Measurements from ENCODE around the gene ZNF518A.

ZNF518A gene

DNA sequence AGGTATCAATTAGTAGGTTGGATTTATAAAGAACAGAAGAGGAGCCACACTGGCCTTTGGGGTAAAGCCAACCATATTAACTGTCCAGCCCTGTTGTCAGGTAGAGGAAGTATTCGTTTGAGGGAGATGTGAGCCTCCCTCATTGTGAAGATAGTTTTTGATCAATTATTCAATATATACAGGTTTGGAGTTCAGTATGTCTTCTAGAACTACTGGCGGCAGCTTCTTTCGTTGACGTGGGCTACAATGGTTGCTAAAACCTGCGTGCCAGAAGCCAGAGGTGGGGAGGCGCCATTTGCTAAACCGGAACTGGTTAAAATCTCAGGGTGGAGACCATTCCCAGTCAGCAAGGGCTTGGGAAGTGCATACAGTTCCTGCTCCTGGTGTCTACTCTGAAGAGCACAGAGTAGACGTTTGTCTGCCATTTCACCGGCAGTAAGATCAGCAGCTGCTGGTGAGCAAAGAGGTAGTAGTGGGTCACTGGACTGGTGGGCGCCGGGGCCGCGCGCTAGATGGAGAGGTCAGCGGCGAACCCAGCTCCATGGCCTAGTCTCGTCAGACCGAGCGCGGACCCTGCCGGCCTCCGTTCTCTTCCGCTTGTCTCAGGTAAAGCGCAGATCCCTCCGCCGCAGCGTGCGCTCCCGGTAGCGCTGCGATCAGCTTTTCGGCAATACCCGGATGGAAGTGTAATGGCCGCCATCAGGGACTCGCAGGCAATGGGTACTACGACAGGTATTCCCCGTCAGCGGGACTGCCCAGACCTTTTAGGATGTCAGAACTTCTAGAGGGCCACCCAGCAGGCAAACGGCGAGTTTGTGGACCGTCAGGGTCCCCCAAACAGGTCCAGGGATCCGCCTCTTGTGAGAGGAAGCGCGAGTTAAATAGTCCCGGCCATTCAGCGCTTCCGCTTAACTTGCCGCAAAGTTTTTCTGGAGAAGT is at the start of gene ZNF518A:
TSS of gene ZNF518A (plus strand) at position 911 of the 939 bp plus-strand sequence. CDS start 26,026 bp downstream, outside the sequence.
- DNase-seq = peak; percentile 86

DNA sequence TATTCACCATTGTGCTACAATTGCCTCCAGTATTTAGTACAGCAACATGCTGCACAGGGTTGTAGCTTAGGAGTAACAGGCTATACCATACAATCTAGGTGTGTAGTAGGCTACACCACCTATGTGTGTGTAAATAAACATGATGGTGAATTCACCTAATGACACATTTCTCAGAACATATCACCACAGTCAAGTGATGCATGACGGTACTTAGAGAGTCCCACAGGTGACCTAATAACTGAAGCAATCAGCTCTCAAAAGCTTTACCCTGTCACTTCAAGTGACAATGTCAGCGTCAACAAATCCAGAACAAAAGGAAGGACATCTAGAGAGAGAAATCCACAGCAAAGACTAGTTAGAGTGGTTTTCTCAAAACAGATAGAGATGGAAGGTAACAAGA is 47.9 kb upstream of the ZNF518A start:
- DNase-seq = no peak

- DNase-seq = no peak
Measured at GRCh38 chr10:96082748-96083147, 47.3 kb upstream of the ZNF518A start.

GRCh38 chr10:96089116-96089515 is 41.0 kb upstream of the ZNF518A start:
- no peak for DNase-seq

DNA sequence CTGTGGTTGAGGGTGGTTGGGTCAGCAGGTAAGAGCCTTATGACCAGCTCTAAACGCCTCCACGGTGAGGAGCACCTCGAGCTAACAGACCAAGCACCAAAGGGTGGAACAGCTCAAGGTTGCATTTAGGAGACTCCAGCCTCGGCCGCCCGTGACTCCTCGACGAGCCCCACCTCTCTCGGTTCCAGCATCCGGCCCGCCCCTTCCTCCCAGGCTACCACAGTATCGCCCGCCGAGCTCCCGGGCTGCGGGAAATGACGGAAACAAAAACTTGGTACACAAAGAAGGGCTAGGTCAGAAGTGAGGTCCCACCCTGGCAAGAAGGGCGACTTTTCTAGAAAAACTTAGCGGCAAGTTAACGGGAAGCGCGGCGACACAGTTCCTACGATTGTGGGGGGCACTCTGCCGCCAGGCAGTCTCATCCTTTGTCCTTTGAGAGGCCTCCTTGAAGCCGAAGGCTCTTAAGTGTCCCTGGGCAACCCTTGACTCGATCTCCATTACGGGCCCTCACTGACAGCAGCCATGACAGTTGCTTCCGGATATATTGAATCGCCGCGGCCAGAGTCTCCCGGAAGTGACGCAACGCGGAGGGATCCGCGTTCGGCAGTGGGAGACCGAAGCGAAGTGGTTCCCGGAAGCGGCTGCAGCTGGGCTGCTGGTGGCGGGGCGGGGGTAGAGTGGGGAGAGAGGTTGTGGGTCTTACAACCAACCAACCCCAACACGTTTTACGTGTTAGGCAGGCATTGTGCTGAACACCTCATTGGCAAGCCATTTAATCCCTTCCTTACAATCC is 40.2 kb upstream of the ZNF518A start:
- DNase-seq = peak; percentile 88

- DNase-seq = no peak
Measured at GRCh38 chr10:96090463-96090800, 39.7 kb upstream of the ZNF518A start.

DNA sequence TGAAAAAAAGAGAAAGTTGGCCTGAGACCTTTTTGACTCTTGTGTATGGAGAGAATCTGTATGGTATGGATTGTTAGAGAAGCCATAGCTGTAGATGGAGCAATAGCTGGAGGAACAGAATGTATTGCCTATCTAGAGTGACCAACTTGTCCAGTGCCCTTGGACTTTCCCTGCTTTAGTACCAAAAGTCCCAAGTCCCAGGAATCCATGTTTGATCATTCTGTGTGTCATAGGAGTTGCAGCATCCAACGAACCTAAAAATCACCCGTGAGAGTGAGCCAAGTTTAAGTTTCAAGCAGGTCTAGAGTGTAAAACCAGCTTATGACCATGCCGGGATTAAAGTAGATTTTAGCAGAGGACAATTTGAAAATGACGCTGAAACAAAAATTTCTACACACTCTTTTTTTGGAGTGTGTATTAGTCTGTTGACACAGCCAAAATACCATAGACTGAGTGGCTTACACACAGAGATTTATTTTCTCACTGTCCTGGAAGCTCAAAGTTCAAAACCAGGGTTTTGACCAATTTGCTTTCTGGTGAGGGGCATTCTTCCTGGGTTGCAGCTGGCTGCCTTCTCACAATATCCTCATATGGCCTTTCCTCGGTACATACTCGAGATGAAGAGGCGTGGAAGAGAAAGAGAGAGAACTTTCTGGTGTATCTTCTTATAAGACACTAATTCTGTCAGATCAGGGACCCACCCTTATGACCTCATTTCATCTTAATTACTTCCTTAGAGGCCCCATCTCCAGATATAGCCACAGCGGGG is 36.9 kb upstream of the ZNF518A start:
- no peak for DNase-seq

DNA sequence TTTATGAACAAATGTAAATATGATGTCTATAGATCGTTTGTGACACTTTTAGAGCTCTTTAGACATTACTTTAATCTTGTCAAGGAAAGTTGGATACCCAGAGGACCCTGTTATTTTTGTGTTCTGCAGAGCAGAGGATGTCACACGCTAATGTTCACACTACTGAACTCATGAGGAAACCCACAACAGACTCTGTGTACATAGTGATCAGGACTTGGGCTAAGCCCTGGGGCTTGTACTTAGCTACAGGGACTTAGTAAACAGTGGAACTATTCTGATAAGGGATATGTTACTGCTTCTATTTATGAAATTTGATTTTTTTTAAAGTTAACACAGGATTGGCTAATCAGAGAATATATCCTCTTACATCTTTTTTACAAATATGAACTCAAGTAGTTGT is 36.1 kb upstream of the ZNF518A start:
- DNase-seq = no peak

DNA sequence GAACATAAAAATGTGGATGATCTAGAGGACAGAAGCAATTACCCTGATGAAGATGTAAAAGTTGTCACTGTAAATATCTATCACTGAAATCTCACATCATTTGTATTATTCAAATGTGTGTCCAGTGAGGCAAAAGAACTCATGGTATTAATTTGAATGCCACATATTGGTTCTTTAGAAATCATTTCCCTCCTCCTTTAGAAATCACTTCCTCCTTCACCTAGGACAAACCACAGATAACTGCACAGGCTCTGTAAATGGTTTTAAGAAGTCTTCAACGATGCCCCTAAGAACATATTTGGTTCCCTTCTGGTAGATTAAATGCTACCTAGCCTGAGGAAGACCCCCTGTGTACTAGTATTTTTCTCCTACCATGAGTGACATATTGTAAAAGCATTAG is 33.1 kb upstream of the ZNF518A start:
- no peak for DNase-seq

GRCh38 chr10:96097865-96098264 is 32.2 kb upstream of the ZNF518A start:
- DNase-seq = no peak

GRCh38 chr10:96107623-96108038 is 22.5 kb upstream of the ZNF518A start:
- DNase-seq = no peak

- DNase-seq = no peak
Measured at GRCh38 chr10:96112531-96112930, 17.6 kb upstream of the ZNF518A start.

- no peak for DNase-seq
Measured at GRCh38 chr10:96118604-96119450, 11.3 kb upstream of the ZNF518A start.

- DNase-seq = no peak
Measured at GRCh38 chr10:96122824-96123223, 7.3 kb upstream of the ZNF518A start.

DNA sequence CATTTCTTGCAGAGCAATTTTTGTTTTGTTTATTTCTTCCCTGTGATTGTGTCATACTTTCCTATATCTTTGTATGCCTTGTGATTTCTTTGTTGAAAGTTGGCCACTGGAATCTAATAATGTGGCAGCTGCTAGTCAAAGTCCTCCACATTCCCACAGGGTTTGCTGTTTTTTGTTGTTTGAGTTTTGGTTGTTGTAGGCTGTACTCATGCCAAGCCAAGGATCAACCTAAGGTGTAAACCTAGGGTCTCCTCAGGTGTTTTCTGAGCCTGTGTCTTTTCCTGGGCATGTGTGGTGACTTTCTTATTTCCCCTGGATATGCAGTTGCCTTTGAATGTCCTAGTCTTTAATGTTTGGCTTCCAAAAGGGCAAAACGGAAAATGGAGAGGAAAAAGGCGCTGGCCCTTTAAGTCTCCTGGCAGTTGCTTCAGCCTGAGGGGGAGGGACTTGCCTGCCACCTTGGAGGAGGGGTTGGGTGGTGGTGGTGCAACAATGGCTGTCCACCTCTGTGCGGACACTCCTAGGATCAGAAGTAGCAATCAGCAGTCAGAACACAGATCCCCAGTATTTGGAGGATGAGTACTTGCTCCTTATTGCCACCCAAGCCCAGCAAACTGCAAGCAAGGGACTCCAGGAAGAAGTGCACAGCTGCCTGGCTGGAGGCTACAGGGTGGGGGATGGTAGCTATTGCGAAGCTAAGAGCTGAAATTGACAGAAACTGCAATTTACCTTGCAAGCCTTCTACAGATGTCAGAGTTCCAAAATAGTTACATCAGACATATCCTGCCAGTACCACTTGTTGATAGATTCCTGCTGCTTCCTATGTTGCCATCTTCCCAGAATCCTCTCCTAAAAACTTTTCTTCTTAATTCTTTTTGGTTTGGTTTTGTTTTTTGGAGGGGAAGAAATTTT is 5.6 kb upstream of the ZNF518A start:
- DNase-seq = no peak

GRCh38 chr10:96125142-96125515 is 5.0 kb upstream of the ZNF518A start:
- no peak for DNase-seq

DNA sequence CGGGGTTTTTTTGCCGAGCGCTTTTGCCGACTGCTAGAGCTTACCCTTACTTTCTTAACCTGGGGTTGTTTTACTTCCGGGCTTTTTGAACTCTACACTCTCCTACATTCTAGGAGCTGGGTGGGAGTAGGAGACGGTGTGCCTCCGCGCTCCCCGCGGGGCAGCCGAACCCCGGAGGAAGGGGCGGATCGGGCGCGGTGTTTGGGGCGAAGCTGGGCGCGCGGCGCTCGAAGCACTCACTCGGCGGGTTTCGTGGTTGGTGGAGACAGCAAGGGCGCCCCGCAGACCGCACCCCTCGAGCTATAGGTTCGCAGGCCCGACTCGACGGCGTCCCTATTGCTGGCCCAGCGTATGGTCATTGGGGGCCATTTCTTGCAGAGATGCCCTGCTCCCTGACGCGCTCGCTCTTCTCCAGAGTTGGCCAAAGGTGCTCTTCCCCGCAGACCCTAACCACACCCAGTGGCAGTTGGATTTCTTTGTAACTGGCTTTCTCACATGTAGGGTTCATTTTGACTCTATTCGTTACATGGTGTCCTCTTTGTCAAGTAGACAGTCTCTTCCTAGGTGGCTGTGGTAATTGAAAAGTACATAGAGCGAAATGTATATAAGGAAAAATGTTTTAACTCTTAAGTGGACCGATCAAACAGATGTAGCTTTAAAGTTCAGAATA is 364 bp downstream of the ZNF518A start:
- peak; percentile 79 for DNase-seq

DNA sequence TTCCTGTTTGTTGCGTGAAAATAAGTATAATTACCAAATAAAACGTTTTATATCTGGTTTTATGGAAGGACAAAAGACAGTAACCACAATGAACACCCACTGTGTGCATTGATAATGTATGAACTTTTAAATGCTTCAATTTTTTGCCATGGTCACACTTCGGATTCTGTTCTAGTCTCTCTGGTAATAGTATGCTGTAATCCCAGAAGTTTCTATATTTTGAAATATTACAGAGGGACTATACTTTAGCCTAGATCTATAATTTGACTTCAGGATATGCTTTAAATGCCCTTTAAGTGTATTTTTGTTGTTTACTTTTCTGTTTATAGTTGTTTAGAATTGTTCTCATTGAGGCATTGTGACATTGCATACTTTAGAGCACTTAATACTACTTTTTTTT is 1.5 kb downstream of the ZNF518A start:
- DNase-seq = no peak

GRCh38 chr10:96133135-96133534 is 3.0 kb downstream of the ZNF518A start:
- no peak for DNase-seq

- DNase-seq = no peak
Measured at GRCh38 chr10:96136810-96137209, 6.7 kb downstream of the ZNF518A start.

DNA sequence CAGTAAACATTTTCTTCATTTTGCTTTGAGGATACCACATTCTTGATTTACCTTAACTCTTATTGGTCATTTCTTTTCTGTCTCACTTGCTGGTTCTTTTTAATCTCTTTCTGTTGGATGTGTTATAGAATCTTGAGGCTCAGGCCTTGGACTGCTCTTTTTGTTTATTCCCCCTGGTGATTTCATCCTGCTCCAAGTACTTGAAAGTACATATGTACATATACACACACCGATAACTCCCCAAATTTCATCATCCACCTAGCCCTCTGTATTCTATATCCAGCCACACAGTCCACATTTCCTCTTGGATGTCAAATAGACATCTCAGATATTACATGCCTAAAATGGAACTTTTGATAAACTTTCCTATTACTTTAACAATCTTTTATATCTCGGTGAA is 7.5 kb downstream of the ZNF518A start:
- no peak for DNase-seq
